Testis (tissue), 3 donors: ENCODE data around the gene DUSP14. TPM values are rescaled to one million over a fixed set of nuclear protein-coding genes. Genes with fewer than 3 reads are reported as not detected.

Experiments
- DNase-seq: peaks from one replicate; pipeline ENCODE4 v3.0.0-alpha.2; 2019
- H3K27ac ChIP-seq, 2 donors: fragments of 200-600 bp; sonication (generic); one replicate each; pipeline ENCODE4 v1.5.1; 2019
- H3K27me3 ChIP-seq: fragments of 200-600 bp; sonication (generic); one replicate; pipeline ENCODE4 v1.5.1; 2019
- H3K36me3 ChIP-seq: fragments of 200-600 bp; sonication (generic); one replicate; pipeline ENCODE4 v1.5.1; 2017; ENCODE audit warnings: low read depth; ENCODE audit errors: missing control alignments
- H3K4me1 ChIP-seq: fragments of 200-600 bp; sonication (generic); one replicate; pipeline ENCODE4 v1.5.1; 2019
- H3K4me3 ChIP-seq, 2 donors: fragments of 200-600 bp; sonication (generic); one replicate each; pipeline ENCODE4 v1.5.1; 2017 to 2019
- H3K9me3 ChIP-seq: fragments of 200-600 bp; sonication (generic); one replicate; pipeline ENCODE4 v1.5.1; 2017
- POLR2A ChIP-seq: fragments of 450-650 bp; IDR thresholded peaks from one replicate; pipeline ENCODE4 v1.6.1; 2017; ENCODE audit warnings: antibody characterized with exemption, mild to moderate bottlenecking, moderate library complexity
- WGBS, 2 donors: methylation state at CpG; one replicate each; pipeline ENCODE4 v1.1.5; 2018; 5-methylcytosine and 5-hydroxymethylcytosine counted together
- intact Hi-C: fragments of 100-400 bp; cut with DNase I; formaldehyde crosslinking; loops from one replicate; pipeline ENCODE4 v1.15.1; 2023; ENCODE audit warnings: low total_unique reads
- polyA plus RNA-seq: library from polyadenylated mRNA; stranded (reverse); fragments of 350-450 nt; fragmentation: Illumina TruSeq; extraction: RNeasy Lipid Tissue Mini Kit (QIAGEN cat#74804); gene quantifications from one replicate; pipeline ENCODE4 v1.2.3, GENCODE V29; 2014; ENCODE audit warnings: low read depth, low replicate concordance; ENCODE audit not compliant: insufficient read depth
- total RNA-seq, 2 donors: library from RNA; depleted of rRNA; stranded (reverse); fragments of >200 nt; gene quantifications; one replicate each; pipeline ENCODE4 v1.2.3, GENCODE V29; 2016
- TF ChIP-seq, protein P1 (sequence below), 3 experiments: fragments of 450-650 bp in 2 of 3; fragments of 200-600 bp in 1 of 3; sonication (generic) in 1 of 3; IDR thresholded peaks; one replicate each; pipeline ENCODE4 v1.5.1; 2016 to 2019; ENCODE audit warnings: antibody characterized with exemption in 3 of 3, mild to moderate bottlenecking in 2 of 3, moderate library complexity in 1 of 3

Gene DUSP14
- total and polyA plus RNA-seq, 3 donors from 2014 or later: 26.6 to 38.3 (median 36.1) TPM

DNA sequence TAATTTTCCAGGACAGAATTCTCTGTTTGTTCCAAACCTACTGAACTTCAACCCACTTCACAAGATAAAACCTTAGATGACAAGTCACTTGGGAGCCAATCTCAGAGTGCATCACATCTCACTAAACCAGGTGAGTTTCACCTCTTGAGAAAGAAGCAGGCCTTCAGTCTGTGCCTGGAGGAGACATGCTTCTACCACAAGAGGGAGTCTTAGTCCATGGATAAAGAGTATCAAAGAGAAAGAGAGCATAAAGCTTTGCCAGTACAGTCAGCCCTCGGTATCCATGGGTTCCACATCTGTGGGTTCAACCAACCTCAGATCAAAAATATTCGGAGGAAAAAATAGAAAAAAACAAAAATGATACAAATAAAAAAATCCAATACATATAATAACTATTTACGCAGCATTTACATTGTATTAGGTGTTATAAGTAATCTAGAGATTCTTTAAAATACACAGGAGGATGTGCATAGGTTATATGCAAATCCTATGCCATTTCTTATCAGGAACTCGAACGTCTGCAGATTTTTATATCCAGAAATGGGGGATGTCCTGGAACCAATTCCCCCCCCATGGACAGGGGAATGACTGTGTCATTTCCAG, 37.7 kb downstream of the DUSP14 start:
- intact Hi-C loops: no loop called here
- H3K27ac ChIP-seq: no peak overlapping the region
- H3K27me3 ChIP-seq: no peaks in the 10 kb centered on the region
- 61 to 73% methylated on average over 5 of the region's 5 CpGs for WGBS, 2 donors
- no peaks in the 10 kb centered on the region for H3K9me3 ChIP-seq
- no peaks in the 10 kb centered on the region for H3K4me1 ChIP-seq
- no peak for TF ChIP-seq POLR2A
- TF ChIP-seq, protein P1, sequence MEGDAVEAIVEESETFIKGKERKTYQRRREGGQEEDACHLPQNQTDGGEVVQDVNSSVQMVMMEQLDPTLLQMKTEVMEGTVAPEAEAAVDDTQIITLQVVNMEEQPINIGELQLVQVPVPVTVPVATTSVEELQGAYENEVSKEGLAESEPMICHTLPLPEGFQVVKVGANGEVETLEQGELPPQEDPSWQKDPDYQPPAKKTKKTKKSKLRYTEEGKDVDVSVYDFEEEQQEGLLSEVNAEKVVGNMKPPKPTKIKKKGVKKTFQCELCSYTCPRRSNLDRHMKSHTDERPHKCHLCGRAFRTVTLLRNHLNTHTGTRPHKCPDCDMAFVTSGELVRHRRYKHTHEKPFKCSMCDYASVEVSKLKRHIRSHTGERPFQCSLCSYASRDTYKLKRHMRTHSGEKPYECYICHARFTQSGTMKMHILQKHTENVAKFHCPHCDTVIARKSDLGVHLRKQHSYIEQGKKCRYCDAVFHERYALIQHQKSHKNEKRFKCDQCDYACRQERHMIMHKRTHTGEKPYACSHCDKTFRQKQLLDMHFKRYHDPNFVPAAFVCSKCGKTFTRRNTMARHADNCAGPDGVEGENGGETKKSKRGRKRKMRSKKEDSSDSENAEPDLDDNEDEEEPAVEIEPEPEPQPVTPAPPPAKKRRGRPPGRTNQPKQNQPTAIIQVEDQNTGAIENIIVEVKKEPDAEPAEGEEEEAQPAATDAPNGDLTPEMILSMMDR (IDR thresholded peaks at IDR 0.05): peak; percentile 35 to 57 (median 41)
- H3K4me3 ChIP-seq: no peak overlapping the region
- no peaks in the 10 kb centered on the region for H3K36me3 ChIP-seq
- DNase-seq: no peak

DNA sequence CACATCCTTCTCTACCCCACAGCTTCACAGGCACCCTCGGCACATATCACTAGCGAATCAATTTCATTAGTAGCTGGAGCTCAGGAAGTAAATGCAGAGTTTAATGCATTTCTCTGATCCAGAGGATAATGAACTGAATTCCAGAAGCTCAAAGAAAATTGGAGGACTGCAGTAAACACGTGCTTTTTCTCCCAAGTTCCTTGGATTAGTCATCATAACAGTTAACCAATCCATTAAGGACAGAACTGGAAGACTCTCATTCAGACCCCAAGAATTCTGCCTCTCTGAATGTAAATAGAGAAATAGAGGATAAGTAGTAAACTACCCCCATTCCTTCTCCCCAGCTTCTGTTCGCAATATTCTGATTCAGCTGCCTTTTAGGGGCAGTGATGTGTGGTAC, 40.7 kb downstream of the DUSP14 start:
- no peak for TF ChIP-seq POLR2A
- TF ChIP-seq, protein P1 (IDR thresholded peaks at IDR 0.05): no peak
- Histone ChIP-seq H3K36me3 (no peaks in the 10 kb centered on the region), H3K27me3 (no peaks in the 10 kb centered on the region), H3K27ac (no peak overlapping the region), H3K4me3 (no peak overlapping the region), H3K9me3 (no peaks in the 10 kb centered on the region), H3K4me1 (no peaks in the 10 kb centered on the region)
- DNase-seq: no peak
- 88 to 91% methylated on average over 4 of the region's 4 CpGs for WGBS, 2 donors
- intact Hi-C loops: no loop called here

DNA sequence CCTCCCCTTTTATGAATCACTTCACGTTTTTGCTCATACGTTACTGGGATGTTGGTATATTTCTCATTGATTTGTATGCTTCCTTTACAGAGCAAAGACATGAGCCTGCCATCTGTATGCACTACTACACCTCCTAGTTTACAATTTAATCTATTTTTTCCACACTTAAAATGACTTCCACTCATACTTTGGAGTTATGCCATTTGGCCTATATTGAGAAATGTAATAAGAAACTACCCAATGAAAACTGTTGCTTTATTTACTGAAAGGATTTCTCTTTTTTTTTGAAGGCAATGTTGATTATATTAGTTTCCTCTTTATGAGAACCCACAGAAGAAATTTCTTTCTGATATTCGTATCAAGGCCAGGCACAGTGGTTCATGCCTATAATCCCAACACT, 43.1 kb downstream of the DUSP14 start:
- intact Hi-C loops: no loop called here
- no peak overlapping the region for H3K27ac ChIP-seq
- no peak for DNase-seq
- TF ChIP-seq POLR2A: no peak
- TF ChIP-seq, protein P1 (IDR thresholded peaks at IDR 0.05): no peak
- no peaks in the 10 kb centered on the region for H3K4me1 ChIP-seq
- no peaks in the 10 kb centered on the region for H3K9me3 ChIP-seq
- WGBS, 2 donors: 87 to 92% methylated on average over 3 of the region's 3 CpGs
- H3K27me3 ChIP-seq: no peaks in the 10 kb centered on the region
- no peaks in the 10 kb centered on the region for H3K36me3 ChIP-seq
- H3K4me3 ChIP-seq: no peak overlapping the region

DNA sequence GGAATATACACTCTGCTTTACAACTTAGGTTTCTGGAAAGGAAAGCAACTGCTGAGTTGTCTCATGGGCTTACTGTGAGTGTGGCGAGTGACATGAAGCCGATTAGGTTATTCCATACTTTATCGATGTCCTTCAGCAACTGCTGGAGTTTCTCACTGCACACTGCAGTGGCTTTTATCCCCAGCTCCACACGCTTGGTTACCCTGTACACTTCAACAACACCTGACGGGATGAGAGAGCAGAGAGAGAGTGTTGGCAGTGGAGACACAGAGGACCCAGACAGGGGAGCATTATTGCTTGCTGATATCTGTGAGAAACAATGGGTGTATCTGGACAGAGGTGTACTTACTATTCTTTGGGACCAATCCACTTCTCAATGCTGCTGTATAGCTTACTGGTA, 46.2 kb downstream of the DUSP14 start:
- Histone ChIP-seq H3K27ac (no peak overlapping the region), H3K4me3 (no peak overlapping the region), H3K9me3 (no peaks in the 10 kb centered on the region), H3K4me1 (no peaks in the 10 kb centered on the region), H3K27me3 (no peaks in the 10 kb centered on the region), H3K36me3 (no peaks in the 10 kb centered on the region)
- intact Hi-C loops: no loop called here
- DNase-seq: no peak
- TF ChIP-seq, protein P1 (IDR thresholded peaks at IDR 0.05): no peak
- no peak for TF ChIP-seq POLR2A
- 91 to 92% methylated on average over 5 of the region's 5 CpGs for WGBS, 2 donors

DNA sequence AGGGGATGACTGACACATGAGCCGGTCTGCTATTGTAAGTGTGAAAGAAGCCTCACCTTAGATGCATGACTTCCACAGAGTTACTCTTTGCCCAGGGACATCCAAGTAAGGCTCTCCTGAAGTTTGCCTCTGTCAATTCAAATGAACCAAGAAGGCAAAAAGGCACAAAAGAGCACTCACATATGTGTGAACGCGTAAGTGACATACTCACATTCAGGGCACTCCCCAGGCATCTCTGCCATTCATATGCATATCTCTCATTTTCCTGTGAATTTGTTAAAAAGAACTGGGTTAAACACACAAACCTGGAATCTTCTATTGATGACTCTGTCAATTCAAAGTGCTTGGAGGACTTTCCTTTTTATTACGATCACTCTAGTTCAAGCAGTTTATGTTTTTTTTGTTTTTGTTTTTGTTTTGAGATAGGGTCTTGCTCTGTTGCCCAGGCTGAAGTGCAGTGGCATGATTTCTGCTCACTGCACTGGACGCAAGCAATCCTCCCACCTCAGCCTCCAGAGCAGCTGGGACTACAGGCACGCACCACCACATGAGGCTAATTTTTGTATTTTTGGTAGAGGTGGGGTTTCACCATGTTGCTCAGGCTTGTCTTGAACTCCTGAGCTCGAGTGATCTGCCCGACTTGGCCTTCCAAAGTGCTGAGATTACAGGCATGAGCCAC, 49.4 kb downstream of the DUSP14 start:
- Histone ChIP-seq H3K27ac (no peak overlapping the region), H3K4me1 (no peaks in the 10 kb centered on the region), H3K36me3 (no peaks in the 10 kb centered on the region), H3K27me3 (no peaks in the 10 kb centered on the region), H3K4me3 (no peak overlapping the region), H3K9me3 (no peaks in the 10 kb centered on the region)
- TF ChIP-seq POLR2A: no peak
- TF ChIP-seq, protein P1 (IDR thresholded peaks at IDR 0.05): no peak
- intact Hi-C loops: no loop called here
- WGBS, 2 donors: 94% methylated on average over 8 of the region's 8 CpGs
- DNase-seq: no peak
